GM06990 (cell line): Measurements from ENCODE around the gene FBXO48.

Source experiments
- DNase-seq: peaks from one replicate; pipeline ENCODE4 v3.0.0-alpha.2; 2011; ENCODE audit not compliant: insufficient read length; ENCODE audit errors: extremely low read depth
- H3K27me3 ChIP-seq: replicated peaks from 2 replicates; pipeline ENCODE4 v1.6.0; 2011; ENCODE audit warnings: low read length; ENCODE audit not compliant: control insufficient read depth, insufficient read depth
- H3K36me3 ChIP-seq: 2 replicates; pipeline ENCODE4 v1.5.1; 2011; ENCODE audit warnings: low read length; ENCODE audit not compliant: control insufficient read depth, insufficient read depth
- H3K4me3 ChIP-seq: replicated peaks from 2 replicates; pipeline ENCODE4 v1.5.1; 2011; ENCODE audit warnings: low read depth, mild to moderate bottlenecking, control low read depth, low read length
- CTCF ChIP-seq: IDR thresholded peaks from 2 replicates; pipeline ENCODE4 v1.5.1; 2011; ENCODE audit warnings: low read length, control low read depth, mild to moderate bottlenecking, inconsistent platforms; ENCODE audit not compliant: insufficient read depth, poor library complexity, severe bottlenecking

Gene FBXO48

GRCh38 chr2:68506170-68506569, 39.1 kb upstream of the FBXO48 start:
- no peaks in the 10 kb centered on the region for H3K36me3 ChIP-seq
- H3K4me3 ChIP-seq, result no peak overlapping the region
- TF ChIP-seq CTCF, result no peak
- H3K27me3 ChIP-seq, result no peaks in the 10 kb centered on the region
- no peak for DNase-seq

- no peaks in the 10 kb centered on the region for H3K27me3 ChIP-seq
- TF ChIP-seq CTCF, result no peak
Measured at GRCh38 chr2:68505603-68506159, 38.6 kb upstream of the FBXO48 start.

GRCh38 chr2:68501768-68502167, 34.7 kb upstream of the FBXO48 start:
- no peak for DNase-seq
- Histone ChIP-seq H3K27me3 (no peaks in the 10 kb centered on the region), H3K36me3 (no peaks in the 10 kb centered on the region), H3K4me3 (no peak overlapping the region)
- no peak for TF ChIP-seq CTCF

More at GRCh38 chr2:68505603-68506159, 38.6 kb upstream of the FBXO48 start:
- H3K4me3 ChIP-seq, result no peak overlapping the region
- no peak for DNase-seq
- no peaks in the 10 kb centered on the region for H3K36me3 ChIP-seq

GRCh38 chr2:68500649-68501048, 33.6 kb upstream of the FBXO48 start:
- no peak for DNase-seq
- Histone ChIP-seq H3K4me3 (no peak overlapping the region), H3K36me3 (no peaks in the 10 kb centered on the region), H3K27me3 (no peaks in the 10 kb centered on the region)
- TF ChIP-seq CTCF, result no peak

GRCh38 chr2:68499133-68499532, 32.0 kb upstream of the FBXO48 start:
- no peak for TF ChIP-seq CTCF
- H3K36me3 ChIP-seq, result no peaks in the 10 kb centered on the region
- DNase-seq, result no peak
- no peaks in the 10 kb centered on the region for H3K27me3 ChIP-seq
- no peak overlapping the region for H3K4me3 ChIP-seq

GRCh38 chr2:68491582-68491981, 24.5 kb upstream of the FBXO48 start:
- Histone ChIP-seq H3K27me3 (no peaks in the 10 kb centered on the region), H3K36me3 (no peaks in the 10 kb centered on the region), H3K4me3 (no peak overlapping the region)
- DNase-seq, result no peak
- no peak for TF ChIP-seq CTCF
